Myocyte (in vitro differentiated cells): ENCODE data around the gene POLR3E. TPM values are rescaled to one million over a fixed set of nuclear protein-coding genes. Genes with fewer than 3 reads are reported as not detected.
A peak's percentile ranks its signal among the peaks of the same experiment; 100 is the strongest.

Experiments used
- DNase-seq: peaks from one replicate; pipeline ENCODE4 v3.0.0-alpha.2; 2012; ENCODE audit warnings: low read depth
- total RNA-seq: library from RNA; depleted of rRNA; stranded (reverse); fragments of >200 nt; gene quantifications from 2 replicates; pipeline ENCODE4 v1.2.3, GENCODE V29; 2014

The POLR3E gene
- total RNA-seq, 1 donor from 2014 or later = 51.4 TPM

DNA sequence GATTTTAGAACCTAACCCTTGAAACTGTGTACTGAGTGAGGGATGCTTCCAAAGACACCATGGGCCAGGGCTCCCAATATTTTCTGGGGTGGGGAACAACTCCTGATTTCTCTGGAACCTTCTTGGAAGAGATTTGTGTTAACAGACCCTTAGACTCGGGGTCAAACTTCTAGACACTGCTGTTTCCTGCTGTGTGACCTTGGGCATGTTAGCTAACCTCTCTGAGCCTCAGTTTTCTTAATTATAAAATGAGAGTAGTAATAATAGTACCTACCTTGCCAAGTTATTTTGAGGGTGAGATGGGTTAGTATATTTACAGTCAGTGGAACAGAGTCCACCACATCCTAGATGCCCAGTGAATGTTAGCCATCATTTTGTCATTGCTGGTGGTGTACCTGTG lies 18.8 kb downstream of the POLR3E start:
- no peak for DNase-seq

DNA sequence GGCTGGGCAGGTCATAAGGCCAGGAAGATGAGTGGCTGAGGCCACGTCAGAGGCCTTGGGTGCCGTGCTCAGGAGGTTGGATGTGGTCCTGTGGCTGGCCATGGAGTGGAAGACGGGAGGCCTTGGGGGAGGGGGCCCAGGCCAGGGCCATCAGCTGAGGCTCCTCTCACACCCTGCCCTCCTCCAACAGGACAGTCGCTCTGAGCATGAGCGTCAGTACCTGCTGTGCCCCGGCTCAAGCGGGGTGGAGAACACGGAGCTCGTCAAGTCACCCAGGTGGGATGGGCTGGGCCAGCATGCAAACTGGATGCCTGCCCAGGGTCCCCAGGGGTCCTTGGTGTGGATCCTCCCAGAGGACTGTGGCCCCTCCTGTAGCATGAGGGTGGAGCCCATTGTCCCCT lies 19.2 kb downstream of the POLR3E start:
- no peak for DNase-seq

- no peak for DNase-seq
Measured at GRCh38 chr16:22317001-22317530, 19.9 kb downstream of the POLR3E start.

DNA sequence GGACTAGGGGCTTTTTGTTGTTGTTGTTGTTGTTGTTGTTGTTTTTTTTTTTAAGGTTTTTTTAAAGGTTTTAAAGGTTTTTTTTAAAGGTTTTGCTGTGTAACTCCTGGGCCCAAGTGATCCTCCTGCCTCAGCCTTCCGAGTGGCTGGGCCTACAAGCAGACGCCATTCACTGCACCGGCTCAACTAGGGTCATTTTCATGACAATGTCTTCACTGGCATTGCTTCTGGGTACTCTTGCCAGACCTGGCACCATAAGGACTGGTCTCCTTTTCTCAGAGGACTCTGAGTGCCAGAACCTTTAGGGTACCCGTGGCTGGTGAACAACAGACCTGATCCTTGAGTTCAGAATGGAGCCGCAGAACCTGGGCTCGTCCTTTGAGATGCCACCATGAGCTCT lies 20.4 kb downstream of the POLR3E start:
- no peak for DNase-seq

DNA sequence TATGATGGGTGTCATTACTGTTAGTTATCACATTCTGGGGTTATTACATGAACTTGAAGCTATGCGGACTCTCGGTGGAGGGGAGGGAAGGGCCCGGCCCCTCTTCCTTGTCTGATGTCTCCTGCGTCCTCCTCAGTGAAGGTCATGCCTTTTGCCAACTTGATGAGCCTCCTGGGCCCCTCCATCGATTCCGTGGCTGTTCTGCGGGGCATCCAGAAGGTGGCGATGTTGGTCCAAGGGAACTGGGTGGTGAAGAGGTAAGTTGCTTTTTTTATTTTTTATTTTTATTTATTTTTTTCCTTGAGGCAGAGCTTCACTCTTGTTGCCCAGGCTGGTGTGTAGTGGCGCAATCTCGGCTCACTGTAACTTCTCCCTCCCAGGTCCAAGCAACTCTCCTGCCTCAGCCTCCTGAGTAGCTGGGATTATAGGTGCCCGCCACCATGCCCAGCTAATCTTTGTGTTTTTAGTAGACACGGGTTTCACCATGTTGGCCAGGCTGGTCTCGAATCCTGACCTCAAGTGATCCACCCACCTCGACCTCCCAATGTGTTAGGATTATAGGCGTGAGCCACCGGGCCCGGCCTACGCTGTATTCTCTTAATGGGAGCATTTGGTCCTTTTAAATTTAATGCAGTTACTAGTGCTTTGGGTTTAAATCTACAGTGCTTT lies 21.6 kb downstream of the POLR3E start:
- DNase-seq = peak; percentile 41

DNA sequence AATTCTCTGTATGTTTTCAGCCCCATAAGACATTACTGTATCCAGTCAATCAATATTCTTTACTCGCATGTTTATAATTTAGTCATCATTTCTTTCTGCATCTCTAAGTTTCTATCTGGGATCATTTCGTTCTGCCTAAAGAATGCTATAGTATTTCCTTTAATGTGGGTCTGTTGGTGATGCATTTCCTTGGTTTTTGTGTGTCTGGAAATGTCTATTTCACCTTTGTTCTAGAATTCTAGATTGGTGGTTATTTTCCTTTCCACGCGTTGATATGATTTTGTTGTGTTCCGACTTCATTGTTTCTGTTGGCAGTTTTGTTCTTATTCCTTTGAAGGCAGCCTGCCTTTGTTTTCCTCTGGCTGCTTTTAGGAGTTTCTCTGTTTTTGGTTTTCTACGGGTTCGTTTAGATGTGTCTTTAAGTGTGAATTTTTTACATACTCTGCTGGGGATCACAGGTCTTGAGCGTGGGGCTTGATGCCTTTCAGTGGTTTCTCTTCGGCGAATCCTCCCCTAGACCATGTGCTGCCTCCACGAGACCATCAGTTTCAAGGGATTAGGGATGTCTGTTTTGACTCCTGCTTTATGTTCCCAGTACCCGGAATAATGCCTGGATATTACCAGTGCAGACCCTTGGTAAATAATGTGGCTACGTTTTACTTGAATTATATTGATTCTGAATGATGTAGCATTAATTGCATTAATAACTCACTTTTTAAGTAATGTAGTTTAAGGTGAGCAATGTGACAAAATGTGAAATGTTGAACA lies 23.5 kb downstream of the POLR3E start:
- DNase-seq = no peak

GRCh38 chr16:22321340-22322001 lies 24.3 kb downstream of the POLR3E start:
- DNase-seq = peak; percentile 52

GRCh38 chr16:22322021-22322471 lies 24.8 kb downstream of the POLR3E start:
- no peak for DNase-seq

DNA sequence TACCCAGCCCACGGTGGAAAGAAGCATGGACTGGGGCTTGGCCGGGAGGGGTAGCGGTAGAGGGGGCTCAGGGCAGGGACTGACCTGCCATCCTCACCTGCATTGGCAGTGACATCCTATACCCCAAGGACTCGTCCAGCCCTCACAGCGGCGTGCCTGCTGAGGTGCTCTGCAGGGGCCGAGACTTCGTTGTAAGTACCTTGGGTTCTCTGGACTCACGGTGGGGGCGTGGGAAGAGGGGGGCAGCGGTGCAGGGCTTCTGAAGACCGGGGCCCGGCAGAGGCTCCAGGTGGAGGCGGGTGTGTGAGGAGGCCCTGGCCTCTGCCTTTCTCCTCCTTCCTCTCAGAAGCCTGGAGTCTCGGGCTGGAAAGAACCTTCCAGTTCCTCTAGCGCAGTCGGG lies 25.5 kb downstream of the POLR3E start:
- no peak for DNase-seq

DNA sequence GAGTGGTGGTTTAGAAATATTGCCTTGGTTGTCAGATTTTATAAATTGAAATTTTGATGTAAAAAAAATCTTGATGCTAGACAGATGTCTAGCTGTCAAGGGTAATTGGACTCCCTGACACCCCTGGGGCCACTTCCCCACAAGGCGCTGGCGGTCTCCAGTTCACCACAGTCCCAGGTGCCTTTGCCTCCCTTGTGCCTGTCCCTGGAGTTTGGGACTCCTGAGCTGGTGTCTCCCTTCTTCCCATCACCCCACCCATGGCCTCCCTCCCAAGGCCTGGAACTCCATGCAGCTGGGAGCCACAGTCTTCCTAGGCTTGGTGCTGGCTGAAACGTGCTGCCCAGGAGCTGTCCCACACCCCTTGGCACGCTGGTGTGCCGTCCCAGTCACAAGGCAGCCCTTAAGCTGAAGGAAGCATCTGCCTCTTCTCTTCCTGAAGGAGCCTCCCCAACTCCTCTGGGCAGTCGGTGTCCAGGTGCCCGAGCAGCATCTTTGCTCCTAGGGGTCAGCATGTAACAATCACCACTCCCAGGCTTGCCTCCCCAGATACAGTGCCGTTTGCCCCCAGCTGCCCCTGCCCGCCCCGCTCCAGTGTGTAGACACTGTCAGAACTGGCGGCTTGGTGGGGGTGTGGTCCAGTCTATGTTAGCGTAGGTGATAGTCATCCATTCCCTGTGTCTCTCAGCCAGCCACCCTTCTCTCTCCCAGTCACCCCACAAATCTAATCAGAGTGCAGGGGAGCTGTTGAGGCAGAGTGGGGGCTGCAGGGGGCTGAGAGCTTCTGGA lies 26.2 kb downstream of the POLR3E start:
- DNase-seq = no peak

DNA sequence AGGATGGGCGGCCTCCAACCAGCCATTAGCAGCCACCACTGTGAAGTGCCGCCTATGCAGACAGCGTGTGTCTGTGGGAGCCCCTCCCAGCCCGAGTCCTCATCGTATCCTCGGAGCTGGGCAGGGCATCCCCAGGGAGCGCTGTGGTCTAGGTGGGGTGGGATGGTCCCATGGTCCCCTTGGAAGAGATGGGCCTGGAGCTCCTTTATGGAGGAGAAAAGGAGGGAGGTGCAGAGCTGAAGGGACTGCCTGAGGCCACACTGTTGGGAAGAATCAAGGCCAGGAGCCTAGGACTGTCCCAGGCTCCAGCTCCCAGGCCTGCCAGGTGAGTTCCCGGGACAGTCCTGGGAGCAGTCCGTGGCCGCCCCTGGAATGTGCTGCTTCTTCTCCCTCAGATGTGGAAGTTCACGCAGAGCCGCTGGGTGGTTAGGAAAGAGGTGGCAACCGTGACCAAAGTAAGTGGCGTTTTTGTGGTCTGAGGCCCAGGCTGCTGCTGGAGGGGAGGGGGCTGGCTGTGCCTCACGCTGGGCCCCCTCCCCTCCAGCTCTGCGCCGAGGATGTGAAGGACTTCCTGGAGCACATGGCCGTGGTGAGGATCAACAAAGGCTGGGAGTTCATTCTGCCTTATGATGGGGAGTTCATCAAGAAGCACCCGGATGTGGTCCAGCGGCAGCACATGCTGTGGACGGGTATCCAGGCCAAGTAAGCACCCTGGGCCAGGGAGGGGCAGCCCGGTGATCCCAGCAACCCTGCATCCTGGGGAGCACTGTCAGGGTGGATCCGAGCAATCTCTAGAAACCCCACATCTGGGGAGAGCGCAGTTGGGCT lies 27.0 kb downstream of the POLR3E start:
- no peak for DNase-seq

DNA sequence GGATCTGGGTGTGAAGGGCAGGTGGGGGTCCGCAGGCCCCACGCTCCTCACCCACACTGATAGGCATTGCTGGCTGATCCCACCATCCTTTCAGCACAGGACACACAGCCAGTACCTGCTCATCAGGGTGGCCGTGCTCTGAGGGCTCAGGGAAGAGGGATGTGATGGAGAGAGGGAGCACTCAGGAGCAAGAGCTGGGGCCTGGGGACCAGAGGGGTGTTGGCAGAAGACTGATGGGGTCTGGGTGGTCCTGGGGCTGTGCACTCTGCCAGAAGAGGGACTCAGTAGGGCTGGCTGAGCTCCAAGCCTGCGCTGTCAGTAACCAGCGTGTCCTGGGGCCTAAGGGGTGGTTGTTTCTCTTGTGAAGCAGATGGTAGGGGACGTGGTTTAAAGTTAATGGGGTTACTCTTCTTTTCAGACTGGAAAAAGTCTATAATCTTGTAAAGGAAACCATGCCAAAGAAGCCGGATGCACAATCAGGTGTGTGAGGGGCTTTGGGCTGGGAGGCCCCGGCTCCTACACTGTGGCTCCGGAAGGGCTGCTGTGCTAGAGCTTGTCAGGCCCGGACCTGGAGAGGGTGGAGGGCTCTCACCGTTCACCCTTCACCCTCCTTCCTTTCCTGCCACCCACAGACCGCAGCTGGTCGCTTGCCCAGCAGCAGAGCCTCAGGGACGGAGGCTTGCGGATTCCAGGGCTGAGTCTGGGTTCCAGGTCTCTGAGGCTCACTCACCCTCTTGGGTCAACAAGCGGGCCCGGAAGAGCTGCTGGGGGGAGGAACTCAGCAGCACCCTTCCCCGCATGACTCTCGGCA lies 27.8 kb downstream of the POLR3E start:
- no peak for DNase-seq

- DNase-seq = no peak
Measured at GRCh38 chr16:22325598-22326368, 28.6 kb downstream of the POLR3E start.

- DNase-seq = peak; percentile 9
Measured at GRCh38 chr16:22326369-22326652, 29.1 kb downstream of the POLR3E start.

DNA sequence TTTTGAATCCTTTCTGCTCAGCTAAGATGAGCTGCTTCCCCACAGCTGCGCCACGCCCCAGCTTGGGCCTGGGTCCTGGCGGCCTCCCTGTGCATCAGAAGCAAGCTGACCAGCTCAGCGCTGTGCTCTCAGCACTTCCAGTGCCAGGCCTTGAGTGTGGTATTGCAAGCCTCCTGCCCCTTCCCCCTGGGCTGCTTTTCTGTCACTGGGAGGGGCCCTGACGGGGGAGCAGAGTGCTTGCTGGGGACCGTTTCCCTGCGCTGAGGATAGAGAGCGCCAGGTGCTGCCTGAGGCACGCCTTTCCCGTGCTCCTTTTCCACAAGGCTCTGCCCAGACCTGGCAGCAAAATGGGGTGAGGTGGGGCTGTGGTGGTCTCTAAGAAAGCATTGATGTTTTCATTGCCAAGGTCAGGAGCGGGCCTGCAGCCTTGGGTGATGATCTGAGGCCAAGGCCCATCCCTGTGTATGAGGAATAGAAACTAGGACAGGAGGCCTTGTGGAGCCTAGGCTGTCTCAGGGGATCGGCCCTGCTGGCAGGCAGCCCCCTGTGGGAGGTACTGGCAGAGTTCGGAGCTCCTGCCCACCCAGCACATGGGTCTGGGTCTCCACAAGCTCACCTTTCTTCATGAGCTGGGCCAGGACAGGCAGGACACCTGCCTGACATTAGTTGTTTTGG lies 29.7 kb downstream of the POLR3E start:
- DNase-seq = no peak

DNA sequence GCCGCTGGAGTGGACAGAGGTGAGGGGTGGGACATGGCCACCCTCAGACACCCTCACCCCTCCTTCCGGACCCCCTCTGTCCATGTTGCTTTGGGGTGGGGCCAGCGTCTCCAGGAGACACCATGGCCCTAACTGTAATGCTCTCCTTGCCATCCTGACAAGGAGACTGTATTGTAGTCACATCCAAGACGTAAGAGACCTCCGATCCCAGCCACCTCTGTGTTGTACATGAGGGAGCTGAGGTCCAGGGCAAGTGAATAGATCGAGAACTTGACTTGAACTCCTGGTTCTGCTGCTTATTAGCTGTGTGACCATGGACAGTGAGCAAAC lies 30.2 kb downstream of the POLR3E start:
- no peak for DNase-seq

DNA sequence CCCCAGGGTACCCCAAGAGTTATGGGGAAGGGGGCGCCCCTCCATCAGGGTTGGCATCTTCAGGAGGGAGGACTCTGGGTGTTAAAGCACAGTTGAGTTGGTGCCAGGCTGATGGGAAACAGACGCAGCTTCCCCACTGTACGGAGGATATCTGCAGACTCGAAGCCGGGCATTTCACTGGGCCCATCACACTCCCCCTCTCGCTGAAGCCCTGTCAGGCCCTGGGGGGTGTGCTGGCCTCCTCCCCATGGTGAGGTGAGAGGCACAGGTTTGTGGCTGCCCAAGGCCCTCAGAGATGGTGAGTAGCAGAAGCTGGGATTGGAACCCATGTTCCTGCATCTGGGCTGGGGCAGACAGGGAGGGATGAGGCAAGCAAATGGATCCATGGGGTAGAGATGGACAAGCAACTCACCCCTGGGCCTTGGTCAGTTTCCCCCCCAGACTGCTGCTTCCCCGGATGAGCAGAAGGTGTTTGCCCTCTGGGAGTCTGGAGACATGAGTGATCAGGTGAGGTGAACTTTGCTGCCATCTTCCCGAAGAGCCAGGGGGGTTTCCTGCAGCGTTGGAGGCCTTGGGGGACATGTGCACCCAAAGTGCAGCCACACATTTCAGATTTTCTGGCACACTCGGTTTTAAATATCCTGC lies 31.0 kb downstream of the POLR3E start:
- no peak for DNase-seq

DNA sequence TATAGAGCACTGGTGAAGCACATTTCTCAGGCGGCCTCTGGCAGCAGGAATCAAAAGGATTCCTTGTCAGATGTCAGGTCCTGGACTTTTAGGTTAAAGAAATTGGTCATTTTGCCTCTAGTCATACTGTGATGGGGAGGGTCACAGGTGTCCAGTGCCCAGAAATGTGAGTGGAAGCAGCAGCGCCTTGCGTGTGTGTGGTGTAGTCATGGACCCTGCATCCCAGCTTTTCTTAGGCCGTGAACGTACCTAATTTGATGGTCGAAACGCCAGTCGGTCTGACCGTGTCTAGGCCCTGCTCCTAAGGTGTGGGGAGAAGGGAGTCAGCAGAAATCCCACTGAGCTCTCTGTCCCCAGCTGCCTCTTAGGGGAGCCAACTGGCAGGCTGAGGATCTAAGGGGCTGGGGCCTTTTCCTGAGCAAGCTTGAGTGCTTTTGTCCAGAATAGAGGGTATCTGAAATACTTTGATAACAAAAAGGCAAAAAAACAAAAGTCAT lies 32.0 kb downstream of the POLR3E start:
- no peak for DNase-seq
